ENCODE data around the gene TRABD2B. TPM values are rescaled to one million over a fixed set of nuclear protein-coding genes. Genes with fewer than 3 reads are reported as not detected.

The TRABD2B gene
- polyA plus RNA-seq (ENCODE audit: insufficient read length in 4 of 4): 10 to 100 TPM; 17.0 to 21.6 (median 19.4) TPM

DNA sequence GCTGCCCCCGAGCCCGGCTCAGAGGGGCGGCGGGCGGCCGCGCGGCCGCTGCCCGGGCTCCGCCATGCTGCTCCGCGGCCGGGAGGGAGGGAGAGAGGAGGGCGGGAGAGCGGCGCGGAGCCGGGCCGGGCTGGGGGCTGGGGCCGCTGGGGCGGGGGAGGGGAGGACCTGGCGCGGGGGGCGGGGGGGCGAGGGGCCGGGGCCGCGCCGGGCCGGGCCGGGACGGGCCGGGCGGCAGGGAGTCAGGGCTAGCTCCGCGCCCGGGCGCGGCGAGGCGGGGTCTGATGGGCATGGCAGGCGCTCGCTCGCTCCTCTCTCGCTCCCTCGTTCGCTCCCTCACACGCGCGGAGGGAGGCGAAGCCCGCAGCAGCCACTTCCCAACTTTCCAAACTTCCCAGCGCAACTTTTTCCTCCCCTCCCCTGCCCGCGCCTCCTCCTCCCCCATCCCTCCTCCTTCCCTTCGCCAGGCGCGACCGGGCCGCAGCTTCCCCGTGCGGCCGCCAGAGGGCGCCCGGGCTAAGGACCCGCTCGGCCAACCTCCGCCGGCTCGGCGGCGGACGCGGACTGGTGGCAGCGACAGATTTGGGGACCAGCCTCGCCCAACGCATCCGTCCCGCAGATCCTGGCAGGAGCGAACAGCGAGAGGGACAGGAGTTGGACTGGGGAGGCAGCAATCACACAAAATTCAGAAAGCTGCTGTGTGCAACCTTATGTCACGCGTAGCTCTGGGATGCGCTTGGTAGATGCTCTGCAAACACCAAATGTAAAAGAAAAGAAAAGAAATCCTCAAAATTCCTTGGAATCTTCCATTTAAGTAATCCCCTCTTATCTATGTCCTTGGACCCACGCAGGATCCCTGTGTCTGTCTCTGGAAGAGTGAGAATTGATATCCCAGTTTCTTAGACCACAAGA, at the start of gene TRABD2B:
Gene TRABD2B (minus strand): TSS at position 97 of the 912 bp plus-strand sequence.
- peak; percentile 74 to 84 (median 80) for DNase-seq (ENCODE audit: low read depth in 4 of 4, low spot score in 3 of 4)

DNA sequence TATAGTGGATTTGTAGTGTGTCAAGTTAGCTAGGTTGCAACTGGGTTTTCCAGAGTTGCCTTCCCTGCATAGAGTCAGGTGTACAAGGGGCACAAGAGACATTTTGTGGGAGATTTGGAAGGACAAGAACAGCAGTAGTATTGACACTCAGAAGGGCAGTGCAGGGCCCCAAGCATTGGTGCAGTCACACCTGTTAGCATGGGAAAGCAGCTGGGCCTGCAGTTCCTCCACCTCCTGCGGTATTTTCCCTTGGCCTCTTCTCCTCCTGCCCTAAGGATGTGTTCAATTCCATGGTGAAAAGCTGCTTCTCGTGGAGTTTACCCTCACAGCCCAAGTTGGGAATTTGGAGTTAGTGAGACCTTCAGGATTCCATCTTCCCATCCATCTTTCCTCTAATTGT, 47.1 kb upstream of the TRABD2B start:
- no peak for DNase-seq (ENCODE audit: low read depth in 4 of 4, low spot score in 3 of 4)

DNA sequence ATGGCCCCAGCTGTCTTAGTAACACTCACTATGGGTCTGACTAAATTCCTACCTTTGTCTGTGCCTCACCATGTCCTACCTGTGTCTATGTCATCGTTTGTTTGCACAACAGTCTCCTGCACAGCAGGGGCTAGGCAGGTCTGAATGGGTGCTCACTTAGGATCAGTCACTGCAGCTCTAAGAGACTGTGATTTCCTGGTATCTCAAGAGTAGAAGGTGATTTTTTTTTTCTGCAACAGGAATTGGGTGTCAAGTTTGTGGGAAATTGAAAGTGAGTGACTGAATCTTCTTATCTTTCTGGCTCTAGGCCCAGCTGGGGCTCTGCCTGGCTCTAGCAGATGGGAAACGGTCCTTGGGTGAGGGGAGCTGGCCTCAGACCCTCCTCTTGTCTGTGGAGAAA, 46.4 kb upstream of the TRABD2B start:
- DNase-seq (ENCODE audit: low read depth in 4 of 4, low spot score in 3 of 4): no peak

DNA sequence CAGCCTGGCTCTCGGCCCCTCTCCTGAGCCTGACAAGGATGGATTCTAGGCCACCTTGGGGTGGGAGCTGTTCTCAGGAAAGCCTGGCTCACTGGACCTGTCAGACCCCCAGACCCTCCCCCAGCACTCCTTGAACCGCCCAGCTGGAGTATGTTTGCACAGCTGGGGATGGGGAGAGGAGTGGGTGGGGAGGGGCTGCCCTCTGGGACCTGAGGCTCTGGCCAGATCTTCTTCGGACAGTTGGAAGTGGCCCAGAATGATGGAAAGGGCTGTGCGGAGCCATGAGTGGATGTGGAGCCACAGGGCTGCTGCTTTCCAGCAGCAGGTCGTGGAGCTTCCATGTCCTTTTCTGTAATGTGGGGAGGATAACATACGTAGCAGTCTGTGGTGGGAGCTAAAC, 43.0 kb upstream of the TRABD2B start:
- no peak for DNase-seq (ENCODE audit: low read depth in 4 of 4, low spot score in 3 of 4)

DNA sequence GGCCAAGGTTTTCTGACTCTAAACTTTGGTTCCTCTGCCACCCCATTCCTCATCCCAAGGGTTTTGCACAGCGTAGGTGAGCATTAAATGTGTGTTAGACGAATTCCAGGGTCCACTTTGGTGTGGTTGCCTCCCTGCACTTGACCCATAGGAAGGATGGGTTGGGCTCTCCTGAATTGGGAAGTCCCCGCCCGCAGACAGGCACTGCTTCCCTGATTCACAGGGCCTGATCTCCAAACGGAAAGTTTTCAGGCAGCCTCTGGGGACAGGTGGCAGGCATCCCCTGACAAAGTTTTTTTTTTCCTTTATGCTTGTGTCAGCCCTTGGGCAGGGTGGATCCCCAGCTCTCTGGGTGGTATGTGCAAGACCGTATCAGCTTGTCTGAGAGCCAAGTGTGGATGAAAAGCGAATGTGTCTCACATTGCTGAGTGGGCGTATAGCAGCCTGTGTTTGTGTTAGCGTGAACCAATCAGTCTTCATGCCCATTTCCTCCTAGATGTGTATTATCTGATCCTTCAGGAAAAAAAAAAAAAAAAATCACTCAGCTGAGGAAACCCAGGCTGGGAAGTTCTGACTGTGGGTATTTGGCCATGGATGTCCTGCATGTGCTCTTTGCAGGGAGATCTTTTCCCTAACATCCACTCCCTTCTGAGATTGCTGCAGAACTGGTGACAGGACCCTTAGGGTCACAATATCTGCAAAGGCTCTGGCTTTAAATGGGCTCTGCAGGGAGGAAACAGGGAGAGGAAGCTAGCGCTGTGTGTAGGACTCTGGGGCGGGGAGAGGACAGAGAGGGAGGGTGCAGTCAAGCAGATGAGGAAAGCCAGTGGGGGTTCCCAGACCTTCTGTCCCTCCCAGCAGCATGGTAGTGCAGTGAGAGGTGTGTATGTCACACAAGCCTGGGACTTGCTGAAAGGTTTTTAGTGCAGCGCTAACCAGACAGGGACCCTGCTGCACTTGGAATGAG, 42.2 kb upstream of the TRABD2B start:
- peak in 1 of 4 donors; percentile 58 for DNase-seq (ENCODE audit: low read depth in 4 of 4, low spot score in 3 of 4)

DNA sequence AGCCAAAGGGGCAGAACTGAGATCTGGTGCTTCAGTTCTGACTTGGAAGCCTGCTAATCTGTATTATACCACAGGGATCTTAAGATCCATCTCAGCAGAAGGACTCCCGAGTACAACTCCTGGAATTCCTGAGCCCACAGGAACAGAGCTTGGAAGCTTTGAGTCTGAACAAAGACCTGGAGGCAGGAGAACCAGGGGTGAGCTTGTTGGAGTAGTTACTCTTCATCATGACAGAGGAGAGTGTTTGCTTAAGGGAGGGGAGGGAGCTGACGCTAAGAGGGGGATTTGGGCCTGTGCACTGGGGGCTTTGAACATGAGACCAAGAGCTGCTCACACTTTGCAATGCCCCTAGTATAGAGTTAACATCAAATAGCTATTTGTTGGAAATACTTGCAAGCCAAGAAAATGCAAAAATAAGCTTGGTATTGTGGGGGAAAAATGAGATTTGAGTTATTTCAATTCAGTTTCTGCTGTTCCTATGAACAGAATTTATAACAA, 41.1 kb upstream of the TRABD2B start:
- no peak for DNase-seq (ENCODE audit: low read depth in 4 of 4, low spot score in 3 of 4)

DNA sequence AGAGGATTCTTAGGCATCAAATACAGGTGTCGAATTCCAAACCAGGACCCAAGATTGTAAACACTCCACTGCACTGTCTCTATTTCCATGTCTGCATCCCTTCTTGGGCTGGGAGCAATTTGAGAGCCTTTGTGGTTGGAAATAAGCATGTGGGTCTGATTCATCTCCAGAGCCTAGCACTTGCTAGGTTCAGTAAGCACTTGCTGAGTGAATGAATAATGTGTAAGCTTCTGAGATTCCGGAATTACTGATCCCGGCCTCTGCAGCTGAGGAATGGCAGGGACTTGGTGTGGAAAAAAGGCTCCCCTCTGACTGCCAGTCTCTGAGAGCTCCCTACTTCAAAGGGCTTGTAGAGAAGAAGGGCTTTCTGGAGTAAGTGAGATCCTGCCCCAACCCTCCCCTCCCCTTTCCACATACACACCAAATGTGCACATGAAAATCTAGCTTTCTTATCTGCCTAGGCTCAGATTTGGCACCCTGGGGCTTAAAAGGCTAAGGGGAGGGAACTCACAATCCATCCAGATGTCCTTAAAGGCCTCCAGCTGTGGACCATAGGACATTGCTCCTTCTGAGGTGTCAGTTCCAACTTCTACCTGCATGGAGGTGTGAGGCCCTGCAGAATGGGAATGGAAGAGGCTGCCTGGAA, 39.6 kb upstream of the TRABD2B start:
- no peak for DNase-seq (ENCODE audit: low read depth in 4 of 4, low spot score in 3 of 4)

DNA sequence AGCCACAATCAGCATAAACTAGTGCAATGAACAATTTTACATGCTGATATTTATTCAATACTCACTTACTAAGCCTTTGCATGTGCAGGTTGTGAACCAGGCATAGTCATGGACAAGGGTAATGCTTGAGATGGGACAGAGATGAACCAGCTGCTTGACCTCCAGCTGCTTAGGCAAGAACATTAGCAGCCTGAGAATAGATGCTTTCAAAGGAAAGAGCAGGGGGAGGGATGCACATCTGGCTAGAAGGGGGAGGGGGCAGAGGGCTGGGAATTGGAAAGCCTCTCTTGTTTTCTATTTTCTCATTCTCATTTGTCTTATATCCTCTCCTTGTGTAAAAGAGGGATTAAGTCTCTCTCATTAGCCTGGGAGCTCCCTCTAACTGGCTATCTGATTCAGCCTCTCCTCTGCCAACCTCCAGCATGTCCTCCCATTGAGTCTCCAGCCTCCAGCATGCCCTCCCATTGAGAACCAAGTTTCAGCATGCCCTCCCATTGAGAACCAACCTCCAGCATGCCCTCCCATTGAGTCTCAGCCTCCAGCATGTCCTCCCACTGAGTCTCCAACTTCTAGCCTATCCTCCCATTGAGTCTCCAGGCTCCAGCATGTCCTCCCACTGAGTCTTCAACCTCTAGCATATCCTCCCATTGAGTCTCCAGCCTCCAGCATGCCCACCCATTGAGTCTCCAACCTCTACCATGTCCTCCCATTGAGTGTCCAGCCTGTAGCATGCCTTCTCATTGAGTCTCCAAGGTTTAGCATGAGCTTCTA, 38.4 kb upstream of the TRABD2B start:
- no peak for DNase-seq (ENCODE audit: low read depth in 4 of 4, low spot score in 3 of 4)

DNA sequence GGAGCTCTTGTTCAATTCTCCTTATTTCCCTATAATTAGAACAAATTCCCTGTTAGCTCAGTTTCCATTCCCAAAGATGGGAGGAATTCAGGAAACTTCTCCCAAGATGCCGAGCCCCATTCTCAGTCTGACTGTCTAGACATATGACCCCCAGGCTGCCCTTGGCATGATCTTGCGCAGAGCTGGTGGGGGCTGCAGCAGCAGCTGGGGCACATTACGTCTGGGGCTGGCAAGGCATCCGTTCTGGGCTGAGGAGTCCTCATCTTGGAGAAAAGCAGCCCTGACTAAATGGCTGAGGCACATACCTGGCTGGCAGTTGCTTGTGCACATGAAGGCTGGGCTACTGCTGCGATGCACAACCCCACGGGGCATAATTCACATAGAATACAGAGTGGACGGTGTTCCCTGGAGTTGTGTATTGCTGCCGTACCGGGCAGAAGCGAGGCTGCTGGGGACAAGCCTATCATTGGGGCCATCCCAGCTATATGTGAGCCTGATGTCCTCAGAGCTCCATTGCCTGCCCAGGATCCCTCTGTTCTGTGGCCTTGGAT, 36.4 kb upstream of the TRABD2B start:
- DNase-seq (ENCODE audit: low read depth in 4 of 4, low spot score in 3 of 4): no peak

DNA sequence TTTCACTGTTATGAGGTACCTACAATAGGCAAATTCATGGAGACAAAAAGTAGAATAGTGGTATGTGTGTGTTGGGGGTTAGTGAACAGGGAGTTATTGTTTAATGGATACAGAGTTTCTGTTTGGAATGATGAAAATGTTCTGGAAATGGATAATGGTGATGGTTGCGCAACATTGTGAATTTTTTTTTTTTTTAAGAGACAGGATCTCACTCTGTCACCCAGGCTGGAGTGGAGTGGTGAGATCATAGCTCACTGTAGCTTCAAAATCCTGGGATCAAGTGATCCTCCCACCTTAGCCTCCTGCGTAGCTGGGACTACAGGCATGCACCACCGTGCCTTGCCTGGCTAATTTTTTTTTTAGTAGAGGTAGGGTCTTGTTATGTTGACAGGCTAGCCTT, 34.5 kb upstream of the TRABD2B start:
- no peak for DNase-seq (ENCODE audit: low read depth in 4 of 4, low spot score in 3 of 4)

DNA sequence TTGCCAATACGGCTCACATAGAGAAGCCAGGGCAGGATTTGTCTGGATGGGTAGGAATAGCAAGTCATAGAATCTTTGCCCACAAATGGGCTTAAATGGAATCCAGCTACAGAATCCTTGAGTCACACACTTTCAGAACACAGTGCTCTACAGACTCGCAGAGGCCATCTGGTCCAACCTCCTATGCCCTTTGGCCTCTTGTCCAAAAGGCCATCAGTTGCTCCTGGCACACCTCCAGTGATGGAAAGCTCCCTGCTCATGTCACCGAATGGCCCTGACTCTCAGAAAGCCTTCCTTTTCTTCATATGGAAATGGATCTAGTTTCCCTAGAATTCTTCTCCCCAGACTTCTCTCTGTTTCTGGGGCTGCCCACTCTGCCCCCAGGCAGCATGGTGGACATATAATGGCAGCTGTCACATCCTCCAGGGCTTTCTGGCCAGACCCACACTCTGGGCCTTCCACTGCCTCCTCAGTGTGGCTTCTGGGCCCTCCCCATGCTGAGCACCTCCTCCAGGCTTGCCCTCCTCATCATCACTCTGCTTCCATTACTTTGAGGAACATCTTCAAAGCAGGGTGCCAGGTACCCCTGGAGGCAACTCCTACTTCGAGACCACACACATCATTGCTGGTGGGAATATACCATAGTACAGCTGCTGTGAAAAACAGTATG, 33.6 kb upstream of the TRABD2B start:
- DNase-seq (ENCODE audit: low read depth in 4 of 4, low spot score in 3 of 4): no peak

DNA sequence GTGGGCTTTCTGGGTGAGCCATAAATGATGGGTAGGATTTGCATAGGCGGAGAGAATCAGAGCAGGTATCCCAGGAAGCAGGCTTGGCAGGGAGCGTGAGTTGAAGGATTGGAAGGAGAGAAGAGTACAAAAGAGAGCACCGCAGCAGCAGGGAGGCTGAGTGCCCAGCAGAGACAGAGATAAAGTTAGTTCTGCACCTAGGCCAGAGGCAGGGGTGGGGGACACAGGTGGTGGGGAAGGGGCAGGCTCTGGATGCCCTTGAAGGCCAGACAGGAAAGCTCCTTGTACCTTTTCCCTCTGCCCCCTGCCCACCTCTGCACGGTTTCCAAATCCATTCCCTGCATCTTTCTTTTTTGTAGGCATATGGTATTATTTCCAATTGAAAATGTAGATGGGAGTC, 33.0 kb upstream of the TRABD2B start:
- no peak for DNase-seq (ENCODE audit: low read depth in 4 of 4, low spot score in 3 of 4)

DNA sequence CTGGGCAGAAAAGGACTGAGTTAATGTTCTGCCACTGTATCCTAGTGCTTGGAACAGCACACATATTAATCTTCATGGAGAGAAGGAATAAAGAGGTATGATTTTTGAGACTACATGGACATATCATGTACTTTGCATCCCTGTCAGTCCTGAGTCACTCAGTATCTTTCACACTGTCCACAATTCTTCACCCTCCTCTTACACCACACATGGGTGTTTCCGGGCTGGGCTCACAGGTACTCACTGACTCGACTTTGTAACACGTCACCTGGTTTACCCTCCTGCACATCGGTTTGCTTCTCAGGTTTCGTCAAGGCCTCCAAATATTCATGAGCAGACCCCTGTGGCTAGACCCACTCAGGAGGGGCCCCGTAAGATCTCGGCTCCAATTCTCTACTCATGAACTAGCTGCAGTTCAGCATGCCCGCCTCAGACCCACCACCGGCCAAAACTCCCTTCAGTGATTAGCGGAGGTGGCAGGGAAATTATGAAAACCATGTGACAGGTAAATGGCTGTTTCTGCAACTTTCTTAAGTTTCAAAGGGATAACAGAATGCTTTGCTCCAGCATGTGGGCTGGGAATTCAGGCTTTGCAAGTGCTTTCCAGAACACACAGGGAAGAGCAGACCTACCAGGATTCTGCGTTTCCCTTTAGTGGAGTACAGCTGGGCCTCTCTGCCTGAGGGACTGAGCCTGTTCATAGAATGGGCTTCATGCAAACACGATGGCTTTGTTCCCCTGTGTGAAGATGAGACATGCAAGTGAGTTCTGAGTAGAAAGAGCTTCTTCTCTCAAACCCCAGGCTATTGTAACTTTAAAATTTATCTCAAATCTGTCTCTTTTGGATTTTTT, 31.3 kb upstream of the TRABD2B start:
- DNase-seq (ENCODE audit: low read depth in 4 of 4, low spot score in 3 of 4): no peak

DNA sequence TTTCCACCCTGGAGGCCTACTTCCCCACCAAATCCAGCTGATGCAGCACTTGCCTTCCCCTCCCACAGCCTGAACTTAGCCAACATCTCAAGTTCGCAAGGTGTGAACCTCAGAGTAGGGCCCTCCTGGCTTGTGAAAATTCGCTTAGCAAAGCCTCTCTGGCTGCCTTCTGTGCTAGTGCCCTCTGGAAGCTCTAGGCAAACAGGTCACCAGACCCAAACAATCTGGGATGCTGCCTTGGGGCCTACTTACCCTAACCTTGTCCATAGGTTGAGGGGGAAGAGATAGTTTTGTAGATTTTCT, 30.3 kb upstream of the TRABD2B start:
- no peak for DNase-seq (ENCODE audit: low read depth in 4 of 4, low spot score in 3 of 4)

DNA sequence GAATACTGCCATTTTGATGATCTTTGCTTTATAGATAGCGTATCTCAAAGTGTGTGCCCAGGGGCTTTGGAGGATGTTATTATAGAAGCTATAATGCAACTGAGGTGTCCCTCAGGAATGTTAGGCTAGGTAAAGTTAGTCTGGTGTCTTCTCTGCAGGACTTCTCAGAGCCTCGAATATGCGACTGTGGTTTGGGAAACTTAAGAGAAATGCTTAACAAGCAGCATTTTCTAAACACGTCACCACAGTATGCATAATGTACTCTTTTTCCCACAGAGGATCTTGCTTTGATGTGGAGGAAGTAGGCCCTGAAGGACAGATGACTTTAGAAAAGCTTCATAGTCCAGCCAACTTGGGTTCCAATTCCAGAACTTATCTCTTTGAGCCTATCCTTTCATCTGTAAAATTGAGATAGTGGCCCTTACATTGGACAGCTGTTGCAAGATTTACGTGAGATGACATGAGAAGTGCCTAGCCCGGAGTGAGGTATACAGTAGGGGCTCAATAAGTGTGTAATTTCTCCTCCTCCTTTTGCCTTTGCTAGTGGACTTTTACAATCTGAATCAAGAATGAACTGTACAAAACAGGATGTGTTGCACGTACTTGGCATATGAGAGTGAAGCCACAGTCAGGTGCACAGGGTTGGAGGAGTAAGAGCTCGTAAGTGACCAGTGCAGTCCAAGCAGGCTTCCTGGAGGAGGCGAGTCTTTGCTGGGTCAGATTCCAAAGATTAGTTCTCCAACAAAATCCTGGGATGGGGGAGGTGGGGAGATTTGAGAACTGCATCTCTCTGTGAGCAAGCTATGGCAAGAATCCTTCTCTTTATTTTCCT, 29.7 kb upstream of the TRABD2B start:
- no peak for DNase-seq (ENCODE audit: low read depth in 4 of 4, low spot score in 3 of 4)

DNA sequence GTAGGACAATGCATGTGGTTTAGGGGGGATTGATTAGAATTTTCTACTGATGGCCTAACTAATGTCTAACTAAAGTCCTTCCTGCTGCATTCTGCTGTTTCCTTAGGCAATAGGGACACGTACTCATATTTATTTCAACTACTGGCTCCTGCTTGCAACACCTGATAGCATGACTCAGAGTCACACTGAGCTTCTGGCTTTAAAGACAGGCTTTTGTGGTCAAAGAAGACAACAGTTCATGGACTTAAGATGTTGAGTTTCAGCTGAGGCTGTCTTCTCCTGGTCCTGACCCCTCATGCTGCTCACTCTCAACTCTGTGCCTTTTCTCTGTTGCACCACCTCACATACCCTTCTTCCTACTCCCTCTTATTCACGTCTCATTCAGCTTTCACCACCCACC, 29.1 kb upstream of the TRABD2B start:
- no peak for DNase-seq (ENCODE audit: low read depth in 4 of 4, low spot score in 3 of 4)

DNA sequence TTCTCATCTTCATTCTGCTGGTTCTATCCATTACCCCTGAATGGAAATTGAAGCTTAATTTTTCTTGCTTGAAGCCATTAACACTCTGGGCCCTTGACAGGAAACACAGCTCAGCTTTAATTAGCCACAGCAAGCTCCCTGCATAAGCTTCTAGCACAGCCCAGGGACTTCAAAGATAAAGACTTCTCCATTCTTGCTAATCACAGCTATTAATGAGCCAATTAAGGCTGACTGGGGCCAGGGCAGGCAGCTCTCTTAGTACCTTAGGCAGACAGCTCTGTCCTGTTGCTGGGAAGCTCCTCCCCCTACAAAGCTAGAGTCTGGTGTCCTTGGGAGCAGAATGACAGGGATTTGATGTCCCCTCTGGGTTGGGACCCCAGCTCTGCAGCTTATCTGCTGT, 27.9 kb upstream of the TRABD2B start:
- DNase-seq (ENCODE audit: low read depth in 4 of 4, low spot score in 3 of 4): no peak
